ENCODE results near the gene FAM117B. TPM values are rescaled to one million over a fixed set of nuclear protein-coding genes. Genes with fewer than 3 reads are reported as not detected.

The FAM117B gene
- total and polyA plus RNA-seq, 2 of the 8 experiments (the other 6 are each of a cell fraction or from before 2014, with no cell fraction given) = 3.9 to 22.6 TPM

DNA sequence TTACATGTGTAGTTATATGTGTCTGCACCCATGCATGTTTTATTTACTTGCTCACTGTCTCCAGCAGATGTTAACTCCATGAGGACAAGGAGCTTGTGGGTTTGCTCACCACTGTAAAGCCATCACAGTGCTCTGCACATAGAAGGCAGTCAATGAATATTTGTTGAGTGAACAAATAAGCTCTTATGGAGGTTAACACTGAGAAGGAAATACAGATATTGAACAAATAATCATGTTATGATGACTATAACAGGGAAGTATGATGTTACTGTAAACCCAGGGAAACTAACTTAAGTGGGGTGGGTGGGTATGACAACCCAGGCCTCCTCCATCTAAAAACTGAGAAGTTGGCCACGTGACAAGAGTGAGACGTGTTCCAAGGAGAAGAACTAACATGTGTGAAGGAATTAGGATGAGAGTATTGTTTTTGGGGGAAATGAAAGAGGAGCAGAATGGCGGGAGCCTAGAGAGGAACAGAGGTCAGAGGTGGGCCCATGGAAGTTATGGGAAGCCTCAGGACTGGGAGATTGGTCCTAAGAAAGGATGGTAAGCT, 6.0 kb upstream of the FAM117B start:
- Histone ChIP-seq H2BK12ac (ENCODE audit: low read depth, low read length) (no peak overlapping the region), H3K79me2 (ENCODE audit: control insufficient read depth in 1 of 2, insufficient read depth in 2 of 2, low read length in 2 of 2) (no peaks in the 10 kb centered on the region), H4K8ac (ENCODE audit: extremely low read depth, insufficient read depth, low read length) (no peak overlapping the region), H4K5ac (ENCODE audit: insufficient read length, low read depth, low read length) (no peak overlapping the region), H3K9me3 (ENCODE audit: insufficient read depth in 2 of 2, low read depth in 1 of 2, low read length in 1 of 2) (no peaks in the 10 kb centered on the region), H2BK15ac (ENCODE audit: low read length) (no peak overlapping the region), H3K4me3 (ENCODE audit: extremely low read depth in 1 of 4, insufficient read depth in 2 of 4, low read depth in 3 of 4, low read length in 4 of 4) (no peak overlapping the region), H3K18ac (ENCODE audit: extremely low read depth, low read length) (no peak overlapping the region), H3K23ac (ENCODE audit: insufficient read length) (no peak overlapping the region), H2AK5ac (ENCODE audit: low read depth, low read length) (no peak overlapping the region), H3K23me2 (ENCODE audit: low read depth, low read length) (no peaks in the 10 kb centered on the region), H3K27ac (ENCODE audit: low read depth, low read length) (no peak overlapping the region), H2BK5ac (ENCODE audit: low read depth, low read length) (no peak overlapping the region), H3K79me1 (ENCODE audit: low read depth, low read length) (no peaks in the 10 kb centered on the region), H3K9ac (replicated peaks in 1 of 4; ENCODE audit: extremely low read depth in 1 of 4, low read depth in 3 of 4, low read length in 3 of 4) (no peak overlapping the region), H3K4me2 (ENCODE audit: insufficient read depth in 1 of 2, low read depth in 2 of 2, low read length in 2 of 2) (no peak overlapping the region), H3K14ac (ENCODE audit: insufficient read length) (no peak overlapping the region), H3K36me3 (ENCODE audit: control insufficient read depth in 2 of 4, insufficient read depth in 4 of 4, low read length in 3 of 4) (no peaks in the 10 kb centered on the region), H3K4me1 (replicated peaks in 1 of 4; ENCODE audit: control insufficient read depth in 3 of 4, insufficient read depth in 4 of 4, low read length in 3 of 4) (no peaks in the 10 kb centered on the region), H4K91ac (replicated peaks; ENCODE audit: insufficient read length, low read length) (no peak overlapping the region), H3K4ac (replicated peaks; ENCODE audit: insufficient read length, low read depth, low read length) (no peak overlapping the region), H2BK120ac (replicated peaks; ENCODE audit: low read depth, low read length) (no peak overlapping the region), H4K20me1 (replicated peaks in 1 of 2; ENCODE audit: control insufficient read depth in 1 of 2, insufficient read depth in 2 of 2, low read length in 2 of 2) (no peaks in the 10 kb centered on the region), H2BK20ac (ENCODE audit: low read length) (no peak overlapping the region), H3K27me3 (replicated peaks in 1 of 4; ENCODE audit: control insufficient read depth in 3 of 4, extremely low read depth in 1 of 4, insufficient read depth in 3 of 4, low read length in 3 of 4) (no peaks in the 10 kb centered on the region), H3K56ac (replicated peaks; ENCODE audit: insufficient read length, low read depth, low read length) (no peak overlapping the region), H2AFZ (ENCODE audit: low read length) (no peak overlapping the region)
- ChIA-PET POLR2A (ENCODE audit: partially characterized antibody) (interaction anchor here (0.6 kb wide), 1 partner anchor 1007 kb away, joined by 4 read pairs; no protein-coding TSS in a partner anchor), CTCF (ENCODE audit: partially characterized antibody) (interaction anchor here (1.9 kb wide), 1 partner anchor 40 kb away, joined by 7 read pairs; no protein-coding TSS in a partner anchor)
- DNase-seq (ENCODE audit: low read depth in 1 of 2, low spot score in 2 of 2) (no peak), FAIRE-seq (no peak)
- TF ChIP-seq, protein P1, sequence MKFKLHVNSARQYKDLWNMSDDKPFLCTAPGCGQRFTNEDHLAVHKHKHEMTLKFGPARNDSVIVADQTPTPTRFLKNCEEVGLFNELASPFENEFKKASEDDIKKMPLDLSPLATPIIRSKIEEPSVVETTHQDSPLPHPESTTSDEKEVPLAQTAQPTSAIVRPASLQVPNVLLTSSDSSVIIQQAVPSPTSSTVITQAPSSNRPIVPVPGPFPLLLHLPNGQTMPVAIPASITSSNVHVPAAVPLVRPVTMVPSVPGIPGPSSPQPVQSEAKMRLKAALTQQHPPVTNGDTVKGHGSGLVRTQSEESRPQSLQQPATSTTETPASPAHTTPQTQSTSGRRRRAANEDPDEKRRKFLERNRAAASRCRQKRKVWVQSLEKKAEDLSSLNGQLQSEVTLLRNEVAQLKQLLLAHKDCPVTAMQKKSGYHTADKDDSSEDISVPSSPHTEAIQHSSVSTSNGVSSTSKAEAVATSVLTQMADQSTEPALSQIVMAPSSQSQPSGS (IDR thresholded peaks at IDR 0.05; ENCODE audit: low read length) = no peak
- WGBS, 2 experiments (ENCODE audit: extremely low coverage in 1 of 2, insufficient coverage in 1 of 2, insufficient read length in 1 of 2, insufficient replicate concordance in 2 of 2, low coverage in 1 of 2, low lambda C conversion rate in 2 of 2, missing lambda C conversion rate in 1 of 2) = 77 to 100% methylated on average over 1 to 3 of the region's 3 CpGs

All from H1 (cell line).